OCI-M2 (cell line): ENCODE measurements around the gene RAI1.

Source experiments
- DNase-seq: peaks from one replicate; lab custom pipeline; 2025; ENCODE audit not compliant: unreplicated experiment; lab: John Stamatoyannopoulos, UW

RAI1 gene

GRCh38 chr17:17813055-17813724 lies 131.9 kb downstream of the RAI1 start:
- DNase-seq, result no peak

- DNase-seq, result no peak
Observed at GRCh38 chr17:17813725-17814095, 132.5 kb downstream of the RAI1 start.

- no peak for DNase-seq
Observed at GRCh38 chr17:17814162-17815061, 133.2 kb downstream of the RAI1 start.

GRCh38 chr17:17815062-17815406 lies 133.8 kb downstream of the RAI1 start:
- DNase-seq, result no peak

GRCh38 chr17:17815436-17816200 lies 134.4 kb downstream of the RAI1 start:
- no peak for DNase-seq

GRCh38 chr17:17816240-17816814 lies 135.1 kb downstream of the RAI1 start:
- DNase-seq, result no peak

GRCh38 chr17:17816831-17817551 lies 135.7 kb downstream of the RAI1 start:
- no peak for DNase-seq

GRCh38 chr17:17817552-17817947 lies 136.3 kb downstream of the RAI1 start:
- no peak for DNase-seq

GRCh38 chr17:17818088-17818526 lies 136.8 kb downstream of the RAI1 start:
- no peak for DNase-seq

GRCh38 chr17:17819111-17819510 lies 137.9 kb downstream of the RAI1 start:
- DNase-seq, result no peak

- no peak for DNase-seq
Observed at GRCh38 chr17:17819561-17819995, 138.3 kb downstream of the RAI1 start.

- no peak for DNase-seq
Observed at GRCh38 chr17:17820046-17820445, 138.8 kb downstream of the RAI1 start.

GRCh38 chr17:17820463-17821158 lies 139.4 kb downstream of the RAI1 start:
- no peak for DNase-seq

GRCh38 chr17:17822189-17822588 lies 140.9 kb downstream of the RAI1 start:
- no peak for DNase-seq

- no peak for DNase-seq
Observed at GRCh38 chr17:17822616-17823015, 141.4 kb downstream of the RAI1 start.

- DNase-seq, result peak; percentile 56
Observed at GRCh38 chr17:17823433-17824118, 142.3 kb downstream of the RAI1 start.

GRCh38 chr17:17824119-17824782 lies 143.0 kb downstream of the RAI1 start:
- DNase-seq, result no peak

- no peak for DNase-seq
Observed at GRCh38 chr17:17824783-17825614, 143.7 kb downstream of the RAI1 start.
